ENCODE data around the gene ITGB1BP1.

ITGB1BP1 gene

DNA sequence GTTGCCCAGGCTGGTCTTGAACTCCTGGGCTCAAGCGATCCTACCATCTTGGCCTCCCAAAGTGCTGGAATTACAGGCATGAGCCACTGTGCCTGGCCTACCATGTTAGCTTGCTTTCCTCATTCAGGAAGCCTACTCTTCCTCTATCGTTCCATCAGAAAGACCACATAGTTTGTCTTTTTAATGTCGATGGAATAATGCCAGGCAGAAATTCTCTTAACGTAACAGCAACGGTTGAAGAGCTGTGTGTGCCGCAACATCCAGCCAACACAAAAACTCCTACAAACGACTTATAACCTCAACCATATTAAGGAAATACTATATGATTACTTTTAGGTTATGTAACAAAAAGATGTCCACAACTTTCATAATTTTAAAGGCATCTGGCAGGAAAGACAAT lies 10.5 kb downstream of the ITGB1BP1 start:
- no peaks in the 10 kb centered on the region; the same call in 1 of the 2 replicates for H3K36me3 ChIP-seq (replicated peaks; ENCODE audit: insufficient read depth, low read length)
- no peaks in the 10 kb centered on the region for H3F3A ChIP-seq (ENCODE audit: insufficient read depth, low read length)
- no peak overlapping the region for H3K27ac ChIP-seq (ENCODE audit: low read length)

DNA sequence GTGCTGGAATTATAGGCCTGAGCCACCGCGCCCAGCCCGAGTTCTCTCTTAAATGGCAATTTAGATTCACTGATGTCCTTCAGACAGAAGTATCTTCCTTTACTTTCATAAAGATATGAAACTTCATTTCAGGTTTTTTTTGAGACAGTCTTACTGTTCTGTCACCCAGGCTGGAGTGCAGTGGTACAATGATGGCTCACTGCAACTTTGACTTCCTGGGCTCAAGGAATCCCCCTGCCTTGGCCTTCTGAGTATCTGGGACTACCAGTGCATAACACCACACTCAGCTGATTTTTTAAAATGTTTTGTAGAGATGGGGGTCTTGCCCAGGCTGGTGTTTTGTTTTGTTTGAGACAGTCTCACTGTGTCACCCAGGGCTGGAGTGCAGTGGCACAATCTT lies 13.2 kb downstream of the ITGB1BP1 start:
- Histone ChIP-seq H2AFZ (ENCODE audit: low read length) (no peak overlapping the region), H3K9ac (ENCODE audit: low read length) (no peak overlapping the region), H3K27ac (ENCODE audit: low read length) (no peak overlapping the region), H3K79me2 (ENCODE audit: low read length) (0 out of 2 replicates have a peak, but pooled peaks cover 10% of the 10 kb centered on the region), H3K27me3 (replicated peaks; ENCODE audit: insufficient read depth, low read length) (no peaks in the 10 kb centered on the region), H3K9me3 (replicated peaks; ENCODE audit: insufficient read depth, low read length) (no peaks in the 10 kb centered on the region), H4K20me1 (ENCODE audit: insufficient read depth, low read length) (no peaks in the 10 kb centered on the region), H3K4me1 (ENCODE audit: low read length) (no peaks in the 10 kb centered on the region), H3F3A (ENCODE audit: insufficient read depth, low read length) (no peaks in the 10 kb centered on the region), H3K4me3 (ENCODE audit: low read length) (no peak overlapping the region), H3K36me3 (replicated peaks; ENCODE audit: insufficient read depth, low read length) (no peaks in the 10 kb centered on the region; the same call in 1 of the 2 replicates), H3K9me2 (replicated peaks; ENCODE audit: insufficient read depth, low read length) (no peaks in the 10 kb centered on the region), H3K4me2 (ENCODE audit: low read depth, low read length) (no peak overlapping the region)
- TF ChIP-seq EZH2phosphoT487 (IDR thresholded peaks at IDR 0.05; ENCODE audit: low read length): no peak
- no peak for TF ChIP-seq EZH2 (optimal IDR thresholded peaks at IDR 0.05; ENCODE audit: low read depth, low read length)
- TF ChIP-seq, protein P1, sequence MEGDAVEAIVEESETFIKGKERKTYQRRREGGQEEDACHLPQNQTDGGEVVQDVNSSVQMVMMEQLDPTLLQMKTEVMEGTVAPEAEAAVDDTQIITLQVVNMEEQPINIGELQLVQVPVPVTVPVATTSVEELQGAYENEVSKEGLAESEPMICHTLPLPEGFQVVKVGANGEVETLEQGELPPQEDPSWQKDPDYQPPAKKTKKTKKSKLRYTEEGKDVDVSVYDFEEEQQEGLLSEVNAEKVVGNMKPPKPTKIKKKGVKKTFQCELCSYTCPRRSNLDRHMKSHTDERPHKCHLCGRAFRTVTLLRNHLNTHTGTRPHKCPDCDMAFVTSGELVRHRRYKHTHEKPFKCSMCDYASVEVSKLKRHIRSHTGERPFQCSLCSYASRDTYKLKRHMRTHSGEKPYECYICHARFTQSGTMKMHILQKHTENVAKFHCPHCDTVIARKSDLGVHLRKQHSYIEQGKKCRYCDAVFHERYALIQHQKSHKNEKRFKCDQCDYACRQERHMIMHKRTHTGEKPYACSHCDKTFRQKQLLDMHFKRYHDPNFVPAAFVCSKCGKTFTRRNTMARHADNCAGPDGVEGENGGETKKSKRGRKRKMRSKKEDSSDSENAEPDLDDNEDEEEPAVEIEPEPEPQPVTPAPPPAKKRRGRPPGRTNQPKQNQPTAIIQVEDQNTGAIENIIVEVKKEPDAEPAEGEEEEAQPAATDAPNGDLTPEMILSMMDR (IDR thresholded peaks at IDR 0.05; ENCODE audit: low read length): no peak
- no peak for DNase-seq

More for the DNA sequence above, 10.5 kb downstream of the ITGB1BP1 start:
- Histone ChIP-seq H3K4me2 (ENCODE audit: low read depth, low read length) (no peak overlapping the region), H2AFZ (ENCODE audit: low read length) (no peak overlapping the region), H3K27me3 (replicated peaks; ENCODE audit: insufficient read depth, low read length) (no peaks in the 10 kb centered on the region), H3K4me3 (ENCODE audit: low read length) (no peak overlapping the region), H3K9me3 (replicated peaks; ENCODE audit: insufficient read depth, low read length) (no peaks in the 10 kb centered on the region), H3K9ac (ENCODE audit: low read length) (no peak overlapping the region), H3K79me2 (ENCODE audit: low read length) (peaks cover 29% of the 10 kb centered on the region), H3K4me1 (ENCODE audit: low read length) (no peaks in the 10 kb centered on the region), H3K9me2 (replicated peaks; ENCODE audit: insufficient read depth, low read length) (no peaks in the 10 kb centered on the region), H4K20me1 (ENCODE audit: insufficient read depth, low read length) (no peaks in the 10 kb centered on the region)
- no peak for DNase-seq
- no peak for TF ChIP-seq EZH2 (optimal IDR thresholded peaks at IDR 0.05; ENCODE audit: low read depth, low read length)
- TF ChIP-seq, protein P1 (IDR thresholded peaks at IDR 0.05; ENCODE audit: low read length): no peak
- no peak for TF ChIP-seq EZH2phosphoT487 (IDR thresholded peaks at IDR 0.05; ENCODE audit: low read length)

DNA sequence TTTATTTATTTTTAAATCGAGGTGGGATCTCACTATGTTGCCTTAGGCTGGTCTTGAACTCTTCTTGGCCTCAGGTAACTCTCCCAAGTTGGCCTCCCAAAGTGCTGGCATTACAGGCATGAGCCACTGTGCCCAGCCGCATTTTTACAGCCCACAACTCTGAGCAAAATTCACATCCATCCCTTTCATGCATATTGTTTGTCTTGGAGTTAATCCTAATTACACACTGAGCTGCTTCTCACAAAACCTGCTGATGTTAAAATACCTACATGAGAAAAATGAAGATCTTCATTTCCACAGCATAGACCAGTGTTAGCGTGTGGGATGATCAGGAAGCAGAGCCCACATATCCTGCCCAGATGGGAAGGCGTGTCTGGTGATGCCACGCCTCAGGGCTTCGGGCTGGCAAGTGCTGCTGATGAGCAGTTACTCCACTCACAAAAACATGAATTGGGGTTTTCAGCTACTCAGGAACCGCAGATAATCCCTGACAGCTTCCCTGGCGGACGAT lies 14.6 kb downstream of the ITGB1BP1 start:
- no peak overlapping the region for H3K27ac ChIP-seq (ENCODE audit: low read length)
- H3K4me1 ChIP-seq (ENCODE audit: low read length): no peaks in the 10 kb centered on the region
- no peaks in the 10 kb centered on the region for H3K27me3 ChIP-seq (replicated peaks; ENCODE audit: insufficient read depth, low read length)
- DNase-seq: no peak
- no peaks in the 10 kb centered on the region for H3F3A ChIP-seq (ENCODE audit: insufficient read depth, low read length)
- no peak overlapping the region for H3K4me3 ChIP-seq (ENCODE audit: low read length)
- no peaks in the 10 kb centered on the region; the same call in 1 of the 2 replicates for H3K36me3 ChIP-seq (replicated peaks; ENCODE audit: insufficient read depth, low read length)
- no peak overlapping the region for H2AFZ ChIP-seq (ENCODE audit: low read length)
- H3K79me2 ChIP-seq (ENCODE audit: low read length): 0 out of 2 replicates have a peak, but pooled peaks cover 2% of the 10 kb centered on the region
- TF ChIP-seq EZH2phosphoT487 (IDR thresholded peaks at IDR 0.05; ENCODE audit: low read length) (no peak), EZH2 (optimal IDR thresholded peaks at IDR 0.05; ENCODE audit: low read depth, low read length) (no peak)
- TF ChIP-seq, protein P1 (IDR thresholded peaks at IDR 0.05; ENCODE audit: low read length): no peak
- no peak overlapping the region for H3K4me2 ChIP-seq (ENCODE audit: low read depth, low read length)
- H3K9me2 ChIP-seq (replicated peaks; ENCODE audit: insufficient read depth, low read length): no peaks in the 10 kb centered on the region
- H3K9me3 ChIP-seq (replicated peaks; ENCODE audit: insufficient read depth, low read length): no peaks in the 10 kb centered on the region
- H3K9ac ChIP-seq (ENCODE audit: low read length): no peak overlapping the region
- no peaks in the 10 kb centered on the region for H4K20me1 ChIP-seq (ENCODE audit: insufficient read depth, low read length)

All from MM.1S (cell line).